ENCODE data around the gene COX10. TPM values are rescaled to one million over a fixed set of nuclear protein-coding genes. Genes with fewer than 3 reads are reported as not detected.
"Not testable (repeated sequence)": the region's sequence is repeated elsewhere in the genome, so short reads cannot be mapped to it uniquely, and the experiment has no call there.

Gene COX10
- total RNA-seq, 1 experiment from 2014 or later, result 20.9 TPM

GRCh38 chr17:14179951-14180350 lies 110.6 kb downstream of the COX10 start:
- H3K9me3 ChIP-seq, DNase-seq, H3K4me3 ChIP-seq, H3K27me3 ChIP-seq, H3K36me3 ChIP-seq: not testable (repeated sequence)

- H3K36me3 ChIP-seq, H3K4me3 ChIP-seq, DNase-seq, H3K27me3 ChIP-seq, H3K9me3 ChIP-seq: not testable (repeated sequence)
Observed at GRCh38 chr17:14182084-14182483, 112.8 kb downstream of the COX10 start.

GRCh38 chr17:14184536-14184935 lies 115.2 kb downstream of the COX10 start:
- H3K4me3 ChIP-seq, H3K27me3 ChIP-seq, H3K36me3 ChIP-seq, H3K9me3 ChIP-seq, DNase-seq: not testable (repeated sequence)

- not testable (repeated sequence) for H3K27me3 ChIP-seq, DNase-seq, H3K36me3 ChIP-seq, H3K4me3 ChIP-seq, H3K9me3 ChIP-seq
Observed at GRCh38 chr17:14186443-14186842, 117.1 kb downstream of the COX10 start.

- DNase-seq, H3K4me3 ChIP-seq, H3K9me3 ChIP-seq, H3K36me3 ChIP-seq, H3K27me3 ChIP-seq: not testable (repeated sequence)
Observed at GRCh38 chr17:14190774-14191173, 121.5 kb downstream of the COX10 start.

GRCh38 chr17:14191469-14191868 lies 122.2 kb downstream of the COX10 start:
- H3K4me3 ChIP-seq, DNase-seq, H3K27me3 ChIP-seq, H3K9me3 ChIP-seq, H3K36me3 ChIP-seq: not testable (repeated sequence)

- not testable (repeated sequence) for H3K27me3 ChIP-seq, H3K36me3 ChIP-seq, DNase-seq, H3K9me3 ChIP-seq, H3K4me3 ChIP-seq
Observed at GRCh38 chr17:14192039-14192438, 122.7 kb downstream of the COX10 start.

- DNase-seq, H3K27me3 ChIP-seq, H3K36me3 ChIP-seq, H3K9me3 ChIP-seq, H3K4me3 ChIP-seq: not testable (repeated sequence)
Observed at GRCh38 chr17:14192636-14193344, 123.5 kb downstream of the COX10 start.

GRCh38 chr17:14196377-14196997 lies 127.2 kb downstream of the COX10 start:
- DNase-seq, result no peak
- H3K9me3 ChIP-seq, result no peaks in the 10 kb centered on the region
- no peak overlapping the region for H3K4me3 ChIP-seq
- H3K27me3 ChIP-seq, result no peaks in the 10 kb centered on the region
- H3K36me3 ChIP-seq, result no peaks in the 10 kb centered on the region

GRCh38 chr17:14197057-14197456 lies 127.8 kb downstream of the COX10 start:
- no peak overlapping the region for H3K4me3 ChIP-seq
- no peaks in the 10 kb centered on the region for H3K9me3 ChIP-seq
- H3K36me3 ChIP-seq, result no peaks in the 10 kb centered on the region
- no peaks in the 10 kb centered on the region for H3K27me3 ChIP-seq
- no peak for DNase-seq

- DNase-seq, result no peak
- no peaks in the 10 kb centered on the region for H3K27me3 ChIP-seq
- no peaks in the 10 kb centered on the region for H3K36me3 ChIP-seq
- H3K9me3 ChIP-seq, result no peaks in the 10 kb centered on the region
- no peak overlapping the region for H3K4me3 ChIP-seq
Observed at GRCh38 chr17:14197586-14197985, 128.3 kb downstream of the COX10 start.

- Histone ChIP-seq H3K4me3 (no peak overlapping the region), H3K36me3 (no peaks in the 10 kb centered on the region), H3K9me3 (no peaks in the 10 kb centered on the region), H3K27me3 (no peaks in the 10 kb centered on the region)
- DNase-seq, result no peak
Observed at GRCh38 chr17:14198013-14198412, 128.7 kb downstream of the COX10 start.

GRCh38 chr17:14198575-14198974 lies 129.3 kb downstream of the COX10 start:
- H3K36me3 ChIP-seq, result no peaks in the 10 kb centered on the region
- no peak for DNase-seq
- no peak overlapping the region for H3K4me3 ChIP-seq
- H3K27me3 ChIP-seq, result no peaks in the 10 kb centered on the region
- no peaks in the 10 kb centered on the region for H3K9me3 ChIP-seq

GRCh38 chr17:14199601-14200000 lies 130.3 kb downstream of the COX10 start:
- H3K4me3 ChIP-seq, result no peak overlapping the region
- no peaks in the 10 kb centered on the region for H3K27me3 ChIP-seq
- no peaks in the 10 kb centered on the region for H3K9me3 ChIP-seq
- no peak for DNase-seq
- H3K36me3 ChIP-seq, result no peaks in the 10 kb centered on the region

- Histone ChIP-seq H3K36me3 (no peaks in the 10 kb centered on the region), H3K27me3 (no peaks in the 10 kb centered on the region), H3K4me3 (no peak overlapping the region), H3K9me3 (no peaks in the 10 kb centered on the region)
- DNase-seq, result no peak
Observed at GRCh38 chr17:14200354-14200753, 131.1 kb downstream of the COX10 start.

GRCh38 chr17:14201021-14201987 lies 132.0 kb downstream of the COX10 start:
- no peaks in the 10 kb centered on the region for H3K9me3 ChIP-seq
- H3K36me3 ChIP-seq, result no peaks in the 10 kb centered on the region
- DNase-seq, result no peak
- H3K4me3 ChIP-seq, result no peak overlapping the region
- no peaks in the 10 kb centered on the region for H3K27me3 ChIP-seq

GRCh38 chr17:14201988-14202380 lies 132.7 kb downstream of the COX10 start:
- DNase-seq, result no peak
- H3K36me3 ChIP-seq, result no peaks in the 10 kb centered on the region
- H3K4me3 ChIP-seq, result no peak overlapping the region
- no peaks in the 10 kb centered on the region for H3K9me3 ChIP-seq
- H3K27me3 ChIP-seq, result no peaks in the 10 kb centered on the region

Measured in MG63 (cell line).